ENCODE data around the gene LYVE1. TPM values are rescaled to one million over a fixed set of nuclear protein-coding genes. Genes with fewer than 3 reads are reported as not detected.

The LYVE1 gene
- polyA plus RNA-seq, 2 of the 4 experiments (the other 2 are of a cell fraction): 0.04 TPM; not detected in 1

GRCh38 chr11:10590218-10590915, 21.9 kb upstream of the LYVE1 start:
- Histone ChIP-seq H3K27ac (no peak overlapping the region), H3K9me3 (no peaks in the 10 kb centered on the region), H3K4me1 (no peaks in the 10 kb centered on the region), H3K4me3 (no peak overlapping the region), H3K4me2 (no peak overlapping the region)
- ATAC-seq (no peak), FAIRE-seq (no peak), DNase-seq (ENCODE audit: low read depth in 1 of 2, low spot score in 1 of 2) (no peak)
- ChIA-PET CTCF (interaction anchor here (1.1 to 2.2 kb wide), 3 partner anchors 19 to 145 kb away, joined by 3 to 7 read pairs (median 4); partner anchors contain the start of gene RNF141), POLR2A (no interaction called here)
- no peak for TF ChIP-seq ZSCAN20 (CRISPR knock-in tag; IDR thresholded peaks at IDR 0.05)
- TF ChIP-seq SREBF2 (IDR thresholded peaks at IDR 0.05): no peak
- TF ChIP-seq TP53 (CRISPR knock-in tag; IDR thresholded peaks at IDR 0.05): no peak
- no peak for TF ChIP-seq NR3C1 (IDR thresholded peaks at IDR 0.05)
- no peak for TF ChIP-seq PBX3 (IDR thresholded peaks at IDR 0.05)
- TF ChIP-seq ATOH8 (CRISPR knock-in tag; IDR thresholded peaks at IDR 0.05; ENCODE audit: low read depth): no peak
- TF ChIP-seq HOXB13 (CRISPR knock-in tag; IDR thresholded peaks at IDR 0.05; ENCODE audit: low read depth): no peak
- no peak for TF ChIP-seq MAFK (IDR thresholded peaks at IDR 0.05; ENCODE audit: partially characterized antibody)
- TF ChIP-seq ELK1 (IDR thresholded peaks at IDR 0.05; ENCODE audit: low read depth, low read length): no peak
- no peak for TF ChIP-seq RAD21 (conservative IDR thresholded peaks at IDR 0.05 in 1 of 2, IDR thresholded peaks at IDR 0.05 in 1 of 2)
- no peak for TF ChIP-seq MAX (IDR thresholded peaks at IDR 0.05)
- no peak for TF ChIP-seq FOSB (CRISPR knock-in tag; IDR thresholded peaks at IDR 0.05)
- WGBS (ENCODE audit: missing lambda C conversion rate): 29% methylated on average over 2 of the region's 2 CpGs

GRCh38 chr11:10588904-10589303, 20.4 kb upstream of the LYVE1 start:
- no peak for TF ChIP-seq RAD21 (conservative IDR thresholded peaks at IDR 0.05 in 1 of 2, IDR thresholded peaks at IDR 0.05 in 1 of 2)
- no peak for TF ChIP-seq HES2 (IDR thresholded peaks at IDR 0.05)
- no peak for TF ChIP-seq HOXB5 (CRISPR knock-in tag; IDR thresholded peaks at IDR 0.05)
- no peak for TF ChIP-seq FOSB (CRISPR knock-in tag; IDR thresholded peaks at IDR 0.05)
- no peak for TF ChIP-seq CHD4 (IDR thresholded peaks at IDR 0.05; ENCODE audit: borderline replicate concordance)
- TF ChIP-seq RNF2 (IDR thresholded peaks at IDR 0.05; ENCODE audit: borderline replicate concordance, low read depth): no peak
- TF ChIP-seq POLR2A (IDR thresholded peaks at IDR 0.05; ENCODE audit: low read length): no peak
- TF ChIP-seq BHLHE40 (IDR thresholded peaks at IDR 0.05; ENCODE audit: low read depth, low read length): no peak
- TF ChIP-seq ZNF302 (CRISPR knock-in tag; IDR thresholded peaks at IDR 0.05): no peak
- TF ChIP-seq HOXA7 (CRISPR knock-in tag; IDR thresholded peaks at IDR 0.05): no peak
- no peak for TF ChIP-seq BCL3 (IDR thresholded peaks at IDR 0.05)
- TF ChIP-seq NPAS2 (CRISPR knock-in tag; IDR thresholded peaks at IDR 0.05; ENCODE audit: borderline replicate concordance): no peak
- TF ChIP-seq CBX8 (IDR thresholded peaks at IDR 0.05): no peak
- TF ChIP-seq SMC3 (IDR thresholded peaks at IDR 0.05): no peak
- TF ChIP-seq NR3C1 (IDR thresholded peaks at IDR 0.05): no peak
- TF ChIP-seq USF2 (IDR thresholded peaks at IDR 0.05): no peak
- TF ChIP-seq E2F6 (IDR thresholded peaks at IDR 0.05; ENCODE audit: borderline replicate concordance, low read depth): no peak
- H3K27ac ChIP-seq: no peak overlapping the region
- H3K4me1 ChIP-seq: no peaks in the 10 kb centered on the region
- no peaks in the 10 kb centered on the region for H3K9me3 ChIP-seq
- ChIA-PET POLR2A (no interaction called here), CTCF (interaction anchor here (0.9 kb wide), 1 partner anchor 146 kb away, joined by 3 read pairs; no protein-coding TSS in a partner anchor)
- ATAC-seq: no peak
- 66% methylated on average over 2 of the region's 2 CpGs for WGBS (ENCODE audit: missing lambda C conversion rate)
- no peak overlapping the region for H3K4me2 ChIP-seq
- no peak for DNase-seq (ENCODE audit: low read depth in 1 of 2, low spot score in 1 of 2)
- FAIRE-seq: no peak
- H3K4me3 ChIP-seq: no peak overlapping the region
